ENCODE results near the gene CDRT15.
"Not testable (repeated sequence)": the region's sequence is repeated elsewhere in the genome, so short reads cannot be mapped to it uniquely, and the experiment has no call there.

The CDRT15 gene

GRCh38 chr17:14206891-14207290 lies 29.8 kb downstream of the CDRT15 start:
- no peak for DNase-seq

- no peak for DNase-seq
Observed at GRCh38 chr17:14205992-14206461, 30.6 kb downstream of the CDRT15 start.

GRCh38 chr17:14205380-14205779 lies 31.3 kb downstream of the CDRT15 start:
- no peak for DNase-seq

GRCh38 chr17:14204546-14204945 lies 32.1 kb downstream of the CDRT15 start:
- no peak for DNase-seq

- no peak for DNase-seq
Observed at GRCh38 chr17:14204084-14204483, 32.6 kb downstream of the CDRT15 start.

GRCh38 chr17:14203388-14203787 lies 33.3 kb downstream of the CDRT15 start:
- no peak for DNase-seq

GRCh38 chr17:14202388-14203166 lies 34.1 kb downstream of the CDRT15 start:
- no peak for DNase-seq

- no peak for DNase-seq
Observed at GRCh38 chr17:14201988-14202380, 34.7 kb downstream of the CDRT15 start.

- DNase-seq = no peak
Observed at GRCh38 chr17:14201021-14201987, 35.4 kb downstream of the CDRT15 start.

GRCh38 chr17:14200354-14200753 lies 36.3 kb downstream of the CDRT15 start:
- no peak for DNase-seq

- no peak for DNase-seq
Observed at GRCh38 chr17:14199601-14200000, 37.1 kb downstream of the CDRT15 start.

- no peak for DNase-seq
Observed at GRCh38 chr17:14198575-14198974, 38.1 kb downstream of the CDRT15 start.

GRCh38 chr17:14198013-14198412 lies 38.6 kb downstream of the CDRT15 start:
- DNase-seq = no peak

- DNase-seq = no peak
Observed at GRCh38 chr17:14197586-14197985, 39.1 kb downstream of the CDRT15 start.

GRCh38 chr17:14197057-14197456 lies 39.6 kb downstream of the CDRT15 start:
- DNase-seq = no peak

GRCh38 chr17:14196377-14196997 lies 40.2 kb downstream of the CDRT15 start:
- DNase-seq = no peak

GRCh38 chr17:14192636-14193344 lies 43.9 kb downstream of the CDRT15 start:
- not testable (repeated sequence) for DNase-seq

GRCh38 chr17:14192039-14192438 lies 44.6 kb downstream of the CDRT15 start:
- not testable (repeated sequence) for DNase-seq

- DNase-seq = not testable (repeated sequence)
Observed at GRCh38 chr17:14191469-14191868, 45.2 kb downstream of the CDRT15 start.

- not testable (repeated sequence) for DNase-seq
Observed at GRCh38 chr17:14190774-14191173, 45.9 kb downstream of the CDRT15 start.

GRCh38 chr17:14186443-14186842 lies 50.2 kb downstream of the CDRT15 start:
- DNase-seq = not testable (repeated sequence)

Measured in COR-L47 (cell line).